Liver (tissue), 3 donors: ENCODE measurements around the gene CWC22.

Experiments
- ATF3 ChIP-seq: IDR thresholded peaks from 2 replicates; pipeline ENCODE4 v1.6.1; 2016; ENCODE audit warnings: antibody characterized with exemption
- CTCF ChIP-seq: fragments of 150-350 bp; IDR thresholded peaks from 2 replicates; pipeline ENCODE4 v1.5.1; 2017; ENCODE audit warnings: improper control_type of control experiment, low read depth, low read length; ENCODE audit not compliant: missing input control
- FOXA1 ChIP-seq: IDR thresholded peaks from 2 replicates; pipeline ENCODE4 v1.6.1; 2016; ENCODE audit warnings: antibody characterized with exemption
- JUND ChIP-seq, 2 donors: IDR thresholded peaks; 2 replicates each; pipeline ENCODE4 v1.6.1; 2016; ENCODE audit warnings: antibody characterized with exemption in 2 of 2
- NR2F2 ChIP-seq: IDR thresholded peaks from 2 replicates; pipeline ENCODE4 v1.6.1; 2016; ENCODE audit warnings: antibody characterized with exemption
- RAD21 ChIP-seq, 2 donors: IDR thresholded peaks; 2 replicates each; pipeline ENCODE4 v1.6.1; 2016; ENCODE audit warnings: antibody characterized with exemption in 2 of 2, mild to moderate bottlenecking in 2 of 2
- RXRA ChIP-seq, 2 donors: IDR thresholded peaks; 2 replicates each; pipeline ENCODE4 v1.6.1; 2017 to 2018; ENCODE audit warnings: antibody characterized with exemption in 2 of 2, mild to moderate bottlenecking in 1 of 2
- SP1 ChIP-seq: IDR thresholded peaks from 2 replicates; pipeline ENCODE4 v1.6.1; 2018; ENCODE audit warnings: antibody characterized with exemption, mild to moderate bottlenecking
- YY1 ChIP-seq: IDR thresholded peaks from 2 replicates; pipeline ENCODE4 v1.6.1; 2016; ENCODE audit warnings: antibody characterized with exemption, mild to moderate bottlenecking
- TF ChIP-seq, protein P1 (sequence below): IDR thresholded peaks from 2 replicates; pipeline ENCODE4 v1.6.1; 2016; ENCODE audit warnings: antibody characterized with exemption, mild to moderate bottlenecking
- TF ChIP-seq, protein P2 (sequence below): IDR thresholded peaks from 2 replicates; pipeline ENCODE4 v1.6.1; 2016; ENCODE audit warnings: antibody characterized with exemption
- donor health status: healthy.
- donor health status: healthy.

DNA sequence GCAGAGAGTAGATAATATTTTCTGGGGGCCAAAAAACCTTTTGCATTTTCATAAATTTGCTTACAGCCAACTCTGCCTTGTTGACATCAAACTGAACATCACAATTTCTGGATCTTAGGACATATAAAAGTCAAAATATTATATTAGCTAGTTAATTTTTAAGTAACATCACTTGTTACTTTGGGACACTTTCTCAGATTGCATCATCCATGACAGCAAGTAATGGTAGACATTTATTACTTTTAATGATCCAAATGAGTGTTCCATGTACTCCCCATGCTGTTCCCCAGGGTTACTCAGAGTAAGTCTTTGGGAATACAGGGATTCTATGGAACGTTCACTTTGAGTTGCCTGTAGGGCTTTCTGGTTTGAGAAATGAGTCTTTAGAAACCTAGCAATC lies 39.1 kb upstream of the CWC22 start:
- no peak for TF ChIP-seq RAD21 (IDR thresholded peaks at IDR 0.05)
- TF ChIP-seq RXRA (IDR thresholded peaks at IDR 0.05): no peak
- no peak for TF ChIP-seq SP1
- no peak for TF ChIP-seq CTCF
- TF ChIP-seq, protein P1, sequence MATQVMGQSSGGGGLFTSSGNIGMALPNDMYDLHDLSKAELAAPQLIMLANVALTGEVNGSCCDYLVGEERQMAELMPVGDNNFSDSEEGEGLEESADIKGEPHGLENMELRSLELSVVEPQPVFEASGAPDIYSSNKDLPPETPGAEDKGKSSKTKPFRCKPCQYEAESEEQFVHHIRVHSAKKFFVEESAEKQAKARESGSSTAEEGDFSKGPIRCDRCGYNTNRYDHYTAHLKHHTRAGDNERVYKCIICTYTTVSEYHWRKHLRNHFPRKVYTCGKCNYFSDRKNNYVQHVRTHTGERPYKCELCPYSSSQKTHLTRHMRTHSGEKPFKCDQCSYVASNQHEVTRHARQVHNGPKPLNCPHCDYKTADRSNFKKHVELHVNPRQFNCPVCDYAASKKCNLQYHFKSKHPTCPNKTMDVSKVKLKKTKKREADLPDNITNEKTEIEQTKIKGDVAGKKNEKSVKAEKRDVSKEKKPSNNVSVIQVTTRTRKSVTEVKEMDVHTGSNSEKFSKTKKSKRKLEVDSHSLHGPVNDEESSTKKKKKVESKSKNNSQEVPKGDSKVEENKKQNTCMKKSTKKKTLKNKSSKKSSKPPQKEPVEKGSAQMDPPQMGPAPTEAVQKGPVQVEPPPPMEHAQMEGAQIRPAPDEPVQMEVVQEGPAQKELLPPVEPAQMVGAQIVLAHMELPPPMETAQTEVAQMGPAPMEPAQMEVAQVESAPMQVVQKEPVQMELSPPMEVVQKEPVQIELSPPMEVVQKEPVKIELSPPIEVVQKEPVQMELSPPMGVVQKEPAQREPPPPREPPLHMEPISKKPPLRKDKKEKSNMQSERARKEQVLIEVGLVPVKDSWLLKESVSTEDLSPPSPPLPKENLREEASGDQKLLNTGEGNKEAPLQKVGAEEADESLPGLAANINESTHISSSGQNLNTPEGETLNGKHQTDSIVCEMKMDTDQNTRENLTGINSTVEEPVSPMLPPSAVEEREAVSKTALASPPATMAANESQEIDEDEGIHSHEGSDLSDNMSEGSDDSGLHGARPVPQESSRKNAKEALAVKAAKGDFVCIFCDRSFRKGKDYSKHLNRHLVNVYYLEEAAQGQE: no peak
- no peak for TF ChIP-seq ATF3
- TF ChIP-seq, protein P2, sequence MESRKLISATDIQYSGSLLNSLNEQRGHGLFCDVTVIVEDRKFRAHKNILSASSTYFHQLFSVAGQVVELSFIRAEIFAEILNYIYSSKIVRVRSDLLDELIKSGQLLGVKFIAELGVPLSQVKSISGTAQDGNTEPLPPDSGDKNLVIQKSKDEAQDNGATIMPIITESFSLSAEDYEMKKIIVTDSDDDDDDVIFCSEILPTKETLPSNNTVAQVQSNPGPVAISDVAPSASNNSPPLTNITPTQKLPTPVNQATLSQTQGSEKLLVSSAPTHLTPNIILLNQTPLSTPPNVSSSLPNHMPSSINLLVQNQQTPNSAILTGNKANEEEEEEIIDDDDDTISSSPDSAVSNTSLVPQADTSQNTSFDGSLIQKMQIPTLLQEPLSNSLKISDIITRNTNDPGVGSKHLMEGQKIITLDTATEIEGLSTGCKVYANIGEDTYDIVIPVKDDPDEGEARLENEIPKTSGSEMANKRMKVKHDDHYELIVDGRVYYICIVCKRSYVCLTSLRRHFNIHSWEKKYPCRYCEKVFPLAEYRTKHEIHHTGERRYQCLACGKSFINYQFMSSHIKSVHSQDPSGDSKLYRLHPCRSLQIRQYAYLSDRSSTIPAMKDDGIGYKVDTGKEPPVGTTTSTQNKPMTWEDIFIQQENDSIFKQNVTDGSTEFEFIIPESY: no peak
- TF ChIP-seq FOXA1: no peak
- no peak for TF ChIP-seq NR2F2
- TF ChIP-seq JUND (IDR thresholded peaks at IDR 0.05): no peak
- TF ChIP-seq YY1: no peak
